Astrocyte (in vitro differentiated cells and primary cell): ENCODE measurements around the gene B4GALT7. TPM values are rescaled to one million over a fixed set of nuclear protein-coding genes. Genes with fewer than 3 reads are reported as not detected.

Experiments used
- DNase-seq: peaks from one replicate; pipeline ENCODE4 v3.0.0-alpha.2; 2010; ENCODE audit warnings: low read depth
- FAIRE-seq: peaks from 2 replicates; lab custom pipeline; 2011; peaks lifted over from hg19 to GRCh38; lab: Jason Lieb, UNC
- H2AFZ ChIP-seq: 2 replicates; pipeline ENCODE4 v1.6.0; 2012; ENCODE audit warnings: low read depth, low read length, inconsistent platforms
- H3K27ac ChIP-seq: 2 replicates; pipeline ENCODE4 v1.5.1; 2011; ENCODE audit warnings: low read depth, low read length, inconsistent platforms
- H3K27me3 ChIP-seq: 2 replicates; pipeline ENCODE4 v1.6.0; 2011; ENCODE audit warnings: low read length, inconsistent platforms; ENCODE audit not compliant: insufficient read depth
- H3K36me3 ChIP-seq: 2 replicates; pipeline ENCODE4 v1.5.1; 2011; ENCODE audit warnings: low read length, inconsistent platforms; ENCODE audit not compliant: insufficient read depth
- H3K4me1 ChIP-seq: 2 replicates; pipeline ENCODE4 v1.5.1; 2011; ENCODE audit warnings: low read length, inconsistent platforms; ENCODE audit not compliant: insufficient read depth
- H3K4me2 ChIP-seq: 2 replicates; pipeline ENCODE4 v1.6.0; 2012; ENCODE audit warnings: low read length, inconsistent platforms
- H3K4me3 ChIP-seq: 2 replicates; pipeline ENCODE4 v1.5.1; 2011; ENCODE audit warnings: low read depth, mild to moderate bottlenecking, low read length, inconsistent platforms; ENCODE audit not compliant: insufficient read depth
- H3K79me2 ChIP-seq: 2 replicates; pipeline ENCODE4 v1.6.0; 2012; ENCODE audit warnings: mild to moderate bottlenecking, low read length, inconsistent platforms; ENCODE audit not compliant: insufficient read depth
- H3K9ac ChIP-seq: 2 replicates; pipeline ENCODE4 v1.6.0; 2012; ENCODE audit warnings: mild to moderate bottlenecking, low read length, inconsistent platforms
- H3K9me3 ChIP-seq: 2 replicates; pipeline ENCODE4 v1.5.1; 2012; ENCODE audit warnings: low read depth, mild to moderate bottlenecking, low read length, inconsistent platforms; ENCODE audit not compliant: insufficient read depth
- H4K20me1 ChIP-seq: 2 replicates; pipeline ENCODE4 v1.6.0; 2012; ENCODE audit warnings: low read length, inconsistent platforms; ENCODE audit not compliant: insufficient read depth
- H3K27ac Mint-ChIP-seq: one replicate; pipeline ENCODE4 v1.8.0; 2021; ENCODE audit warnings: mild to moderate bottlenecking, mixed read lengths; ENCODE audit not compliant: unreplicated experiment
- H3K27me3 Mint-ChIP-seq: one replicate; pipeline ENCODE4 v1.8.0; 2021; ENCODE audit warnings: low read depth, mixed read lengths; ENCODE audit not compliant: unreplicated experiment
- H3K36me3 Mint-ChIP-seq: one replicate; pipeline ENCODE4 v1.8.0; 2021; ENCODE audit warnings: low read depth, mixed read lengths; ENCODE audit not compliant: unreplicated experiment
- H3K4me1 Mint-ChIP-seq: one replicate; pipeline ENCODE4 v1.8.0; 2021; ENCODE audit warnings: low read depth, mixed read lengths; ENCODE audit not compliant: unreplicated experiment
- H3K4me3 Mint-ChIP-seq: one replicate; pipeline ENCODE4 v1.8.0; 2021; ENCODE audit warnings: mild to moderate bottlenecking, moderate library complexity, mixed read lengths; ENCODE audit not compliant: unreplicated experiment
- H3K9me3 Mint-ChIP-seq: one replicate; pipeline ENCODE4 v1.8.0; 2021; ENCODE audit warnings: mild to moderate bottlenecking, mixed read lengths; ENCODE audit not compliant: unreplicated experiment
- CTCF ChIP-seq: IDR thresholded peaks from 2 replicates; pipeline ENCODE4 v1.5.1; 2011; ENCODE audit warnings: low read depth, mild to moderate bottlenecking, inconsistent platforms, low read length, moderate library complexity; ENCODE audit not compliant: insufficient read depth
- EZH2 ChIP-seq: IDR thresholded peaks from 2 replicates; pipeline ENCODE4 v1.6.1; 2012; ENCODE audit warnings: mild to moderate bottlenecking, low read length, inconsistent platforms; ENCODE audit not compliant: insufficient read depth
- total RNA-seq: library from RNA; stranded (reverse); gene quantifications from 2 replicates; pipeline ENCODE4 v1.2.1, GENCODE V29; 2021

The B4GALT7 gene
- total RNA-seq, 1 donor from 2014 or later: 35.0 TPM

DNA sequence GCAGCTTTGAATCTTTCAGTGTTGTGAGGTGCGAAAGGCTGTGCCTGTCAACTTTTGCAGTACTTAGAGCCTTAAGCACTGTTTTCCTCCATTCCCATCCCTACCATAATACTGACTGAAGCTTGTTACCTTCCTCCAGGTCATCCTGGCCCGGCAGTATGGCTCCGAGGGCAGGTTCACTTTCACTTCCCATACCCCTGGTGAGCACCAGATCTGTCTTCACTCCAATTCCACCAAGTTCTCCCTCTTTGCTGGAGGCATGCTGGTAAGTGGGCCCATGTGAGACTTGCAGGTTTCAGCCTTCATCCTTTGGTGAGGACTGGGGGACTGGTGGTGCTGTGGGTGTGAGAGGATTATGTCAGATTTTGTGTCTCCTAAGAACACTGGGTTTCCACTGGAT, 6.4 kb upstream of the B4GALT7 start:
- Histone ChIP-seq H3K9me3 (no peaks in the 10 kb centered on the region), H3K27me3 (peaks cover 13% of the 10 kb centered on the region), H4K20me1 (peaks cover 33% of the 10 kb centered on the region), H2AFZ (no peak overlapping the region), H3K79me2 (peaks cover 28% of the 10 kb centered on the region), H3K4me3 (peak overlapping the region; percentile 96), H3K9ac (peak overlapping the region; percentile 98), H3K4me2 (peak overlapping the region; percentile 86), H3K4me1 (peaks cover 6% of the 10 kb centered on the region), H3K27ac (no peak overlapping the region), H3K36me3 (peaks cover 29% of the 10 kb centered on the region)
- no peaks in the 10 kb centered on the region for H3K9me3 Mint-ChIP-seq
- no peak for TF ChIP-seq CTCF
- no peak for TF ChIP-seq EZH2
- DNase-seq (no peak), FAIRE-seq (no peak)
- H3K4me1 Mint-ChIP-seq: peaks cover 11% of the 10 kb centered on the region
- H3K36me3 Mint-ChIP-seq: peaks cover 26% of the 10 kb centered on the region
- no peak overlapping the region for H3K27ac Mint-ChIP-seq
- H3K4me3 Mint-ChIP-seq: peak overlapping the region; percentile 99
- peaks cover 19% of the 10 kb centered on the region for H3K27me3 Mint-ChIP-seq

GRCh38 chr5:177594071-177594470, 5.9 kb upstream of the B4GALT7 start:
- Histone ChIP-seq H3K79me2 (peaks cover 28% of the 10 kb centered on the region), H3K36me3 (peaks cover 29% of the 10 kb centered on the region), H3K27me3 (peaks cover 13% of the 10 kb centered on the region), H4K20me1 (peaks cover 33% of the 10 kb centered on the region), H3K4me3 (no peak overlapping the region), H3K27ac (no peak overlapping the region), H3K4me1 (peaks cover 6% of the 10 kb centered on the region), H3K4me2 (peak overlapping the region; percentile 86), H2AFZ (no peak overlapping the region), H3K9me3 (no peaks in the 10 kb centered on the region), H3K9ac (peak overlapping the region; percentile 98)
- Mint-ChIP-seq H3K4me3 (peak overlapping the region; percentile 60), H3K9me3 (no peaks in the 10 kb centered on the region), H3K4me1 (peaks cover 11% of the 10 kb centered on the region), H3K27ac (no peak overlapping the region), H3K27me3 (peaks cover 15% of the 10 kb centered on the region), H3K36me3 (peaks cover 26% of the 10 kb centered on the region)
- no peak for TF ChIP-seq EZH2
- no peak for TF ChIP-seq CTCF
- FAIRE-seq (no peak), DNase-seq (no peak)

DNA sequence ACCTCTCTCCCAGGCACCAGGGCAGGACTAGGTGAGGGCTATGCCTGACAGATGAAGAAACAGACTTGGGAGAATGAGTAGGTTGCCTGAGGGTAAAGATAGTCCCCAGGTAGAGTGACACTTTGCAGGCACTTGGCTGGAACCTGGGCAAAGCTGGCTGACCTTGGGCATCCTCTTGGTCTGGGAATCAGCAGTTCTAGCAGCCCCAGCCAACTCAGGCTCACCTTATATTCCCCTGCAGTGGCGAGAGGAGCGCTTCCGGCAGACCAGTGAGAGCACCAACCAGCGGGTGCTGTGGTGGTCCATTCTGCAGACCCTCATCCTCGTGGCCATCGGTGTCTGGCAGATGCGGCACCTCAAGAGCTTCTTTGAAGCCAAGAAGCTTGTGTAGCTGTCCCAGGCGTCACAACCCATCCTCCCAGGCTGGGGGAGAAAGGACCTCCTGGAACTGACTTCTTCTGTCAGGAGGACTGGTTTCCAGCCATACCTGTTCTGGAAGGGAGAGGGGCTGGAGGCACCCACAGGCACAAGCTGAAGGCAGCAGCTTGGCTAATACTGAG, 4.8 kb upstream of the B4GALT7 start:
- Histone ChIP-seq H3K27ac (no peak overlapping the region), H2AFZ (no peak overlapping the region), H3K9ac (no peak overlapping the region), H3K27me3 (peaks cover 8% of the 10 kb centered on the region), H3K4me2 (no peak overlapping the region), H3K4me3 (no peak overlapping the region), H4K20me1 (peaks cover 33% of the 10 kb centered on the region), H3K36me3 (peaks cover 29% of the 10 kb centered on the region), H3K79me2 (peaks cover 29% of the 10 kb centered on the region), H3K9me3 (no peaks in the 10 kb centered on the region), H3K4me1 (peaks cover 6% of the 10 kb centered on the region)
- Mint-ChIP-seq H3K36me3 (peaks cover 26% of the 10 kb centered on the region), H3K9me3 (no peaks in the 10 kb centered on the region), H3K4me1 (peaks cover 11% of the 10 kb centered on the region), H3K27ac (no peak overlapping the region), H3K27me3 (peaks cover 9% of the 10 kb centered on the region), H3K4me3 (no peak overlapping the region)
- no peak for FAIRE-seq
- no peak for DNase-seq
- TF ChIP-seq CTCF: no peak
- no peak for TF ChIP-seq EZH2
